Trophoblast cell (in vitro differentiated cells and primary cell): ENCODE measurements around the gene RANBP17.
A peak's percentile ranks its signal among the peaks of the same experiment; 100 is the strongest.

Experiments
- DNase-seq, 2 donors: peaks; one replicate each; pipeline ENCODE4 v3.0.0-alpha.2; 2016
- H2AFZ ChIP-seq: 2 replicates; pipeline ENCODE4 v1.6.1; 2013; ENCODE audit warnings: low read length, moderate library complexity, mild to moderate bottlenecking; ENCODE audit not compliant: insufficient read depth, poor library complexity
- H2AK5ac ChIP-seq: 2 replicates; pipeline ENCODE4 v1.6.1; 2013; ENCODE audit warnings: mild to moderate bottlenecking, low read length
- H2BK120ac ChIP-seq: 2 replicates; pipeline ENCODE4 v1.6.1; 2013; ENCODE audit warnings: low read length, mild to moderate bottlenecking, moderate library complexity; ENCODE audit not compliant: insufficient read depth, poor library complexity
- H2BK12ac ChIP-seq: 2 replicates; pipeline ENCODE4 v1.6.1; 2013; ENCODE audit warnings: mild to moderate bottlenecking, low read length, moderate library complexity
- H2BK5ac ChIP-seq: 2 replicates; pipeline ENCODE4 v1.6.1; 2013; ENCODE audit warnings: low read length, low read depth, moderate library complexity, mild to moderate bottlenecking; ENCODE audit not compliant: poor library complexity
- H3K14ac ChIP-seq: 2 replicates; pipeline ENCODE4 v1.6.1; 2013; ENCODE audit warnings: mild to moderate bottlenecking, low read length
- H3K18ac ChIP-seq: 2 replicates; pipeline ENCODE4 v1.6.1; 2013; ENCODE audit warnings: mild to moderate bottlenecking, low read length
- H3K23ac ChIP-seq: 2 replicates; pipeline ENCODE4 v1.6.1; 2013; ENCODE audit warnings: low read length
- H3K27ac ChIP-seq: 2 replicates; pipeline ENCODE4 v1.5.1; 2013; ENCODE audit warnings: low read depth, mild to moderate bottlenecking, inconsistent platforms, low read length, moderate library complexity
- H3K27me3 ChIP-seq: 2 replicates; pipeline ENCODE4 v1.6.1; 2013; ENCODE audit warnings: inconsistent platforms, mild to moderate bottlenecking, low read length, moderate library complexity; ENCODE audit not compliant: insufficient read depth
- H3K36me3 ChIP-seq, 2 experiments: 1 replicate in 1 of 2; 2 replicates in 1 of 2; pipeline ENCODE4 v1.6.1; 2013; ENCODE audit warnings: low read length in 2 of 2, mild to moderate bottlenecking in 2 of 2, moderate library complexity in 1 of 2; ENCODE audit not compliant: insufficient read depth in 2 of 2, control insufficient read depth in 1 of 2
- H3K4ac ChIP-seq: 2 replicates; pipeline ENCODE4 v1.6.1; 2013; ENCODE audit warnings: low read depth, mild to moderate bottlenecking, low read length, moderate library complexity
- H3K4me1 ChIP-seq, 2 experiments: 1 replicate in 1 of 2; 2 replicates in 1 of 2; pipeline ENCODE4 v1.6.1; 2013; ENCODE audit warnings: low read length in 2 of 2, mild to moderate bottlenecking in 2 of 2, moderate library complexity in 1 of 2; ENCODE audit not compliant: insufficient read depth in 2 of 2, control insufficient read depth in 1 of 2
- H3K4me2 ChIP-seq: 2 replicates; pipeline ENCODE4 v1.6.1; 2013; ENCODE audit warnings: inconsistent platforms, mild to moderate bottlenecking, low read length, moderate library complexity
- H3K4me3 ChIP-seq: 2 replicates; pipeline ENCODE4 v1.5.1; 2013; ENCODE audit warnings: mild to moderate bottlenecking, low read depth, low read length, inconsistent platforms
- H3K79me1 ChIP-seq: one replicate; pipeline ENCODE4 v1.6.1; 2013; ENCODE audit warnings: low read length
- H3K79me2 ChIP-seq: 2 replicates; pipeline ENCODE4 v1.6.1; 2013; ENCODE audit warnings: low read length, mild to moderate bottlenecking; ENCODE audit not compliant: control insufficient read depth, insufficient read depth, poor library complexity
- H3K9ac ChIP-seq: 2 replicates; pipeline ENCODE4 v1.6.1; 2013; ENCODE audit warnings: mild to moderate bottlenecking, low read length
- H3K9me3 ChIP-seq: 2 replicates; pipeline ENCODE4 v1.6.1; 2013; ENCODE audit warnings: low read depth, mild to moderate bottlenecking, control low read depth, inconsistent platforms, low read length; ENCODE audit not compliant: insufficient read depth
- H4K12ac ChIP-seq: 2 replicates; pipeline ENCODE4 v1.6.1; 2013; ENCODE audit warnings: low read depth, mild to moderate bottlenecking, low read length, moderate library complexity
- H4K8ac ChIP-seq: 2 replicates; pipeline ENCODE4 v1.6.1; 2013; ENCODE audit warnings: low read depth, mild to moderate bottlenecking, low read length, moderate library complexity
- H4K91ac ChIP-seq: one replicate; pipeline ENCODE4 v1.6.1; 2013; ENCODE audit warnings: low read depth, mild to moderate bottlenecking, low read length, moderate library complexity
- WGBS: extraction: QIAGEN DNeasy Blood & Tissue Kit; methylation state at CpG from one replicate; pipeline ENCODE4 v1.1.7; 2013; ENCODE audit warnings: missing lambda C conversion rate; ENCODE audit not compliant: insufficient read length, insufficient coverage; ENCODE audit errors: extremely low coverage; 5-methylcytosine and 5-hydroxymethylcytosine counted together

Gene RANBP17

GRCh38 chr5:171306781-171307591, 445.2 kb downstream of the RANBP17 start:
- no peak overlapping the region for H3K14ac ChIP-seq
- H3K23ac ChIP-seq, result no peak overlapping the region
- no peak overlapping the region for H2BK5ac ChIP-seq
- no peak overlapping the region for H3K4ac ChIP-seq
- WGBS, result no CpG with 5 or more reads among the region's 10 CpGs
- no peak overlapping the region for H4K12ac ChIP-seq
- no peak overlapping the region for H3K9ac ChIP-seq
- H3K18ac ChIP-seq, result no peak overlapping the region
- no peak overlapping the region for H4K8ac ChIP-seq
- H2AFZ ChIP-seq, result no peak overlapping the region
- H3K79me1 ChIP-seq, result no peaks in the 10 kb centered on the region
- H2BK120ac ChIP-seq, result no peak overlapping the region
- H3K4me3 ChIP-seq, result no peak overlapping the region
- H4K91ac ChIP-seq, result no peak overlapping the region
- no peak overlapping the region for H3K27ac ChIP-seq
- no peak for DNase-seq
- peaks cover 17 to 19% of the 10 kb centered on the region in 2 experiments for H3K4me1 ChIP-seq
- no peaks in the 10 kb centered on the region for H3K79me2 ChIP-seq
- peaks cover 0 to under 1% of the 10 kb centered on the region in 2 experiments for H3K36me3 ChIP-seq
- H3K9me3 ChIP-seq, result peaks cover 4% of the 10 kb centered on the region
- H2AK5ac ChIP-seq, result no peak overlapping the region
- no peak overlapping the region for H2BK12ac ChIP-seq
- no peak overlapping the region for H3K4me2 ChIP-seq
- peaks cover 66% of the 10 kb centered on the region for H3K27me3 ChIP-seq

GRCh38 chr5:171307789-171308452, 446.1 kb downstream of the RANBP17 start:
- H4K12ac ChIP-seq, result no peak overlapping the region
- H2AK5ac ChIP-seq, result no peak overlapping the region
- no peaks in the 10 kb centered on the region for H3K36me3 ChIP-seq
- no peak overlapping the region for H3K18ac ChIP-seq
- no peak overlapping the region for H3K9ac ChIP-seq
- peak overlapping the region; percentile 59 for H3K4me2 ChIP-seq
- peak overlapping the region; percentile 54 for H3K23ac ChIP-seq
- H3K4me1 ChIP-seq, result peaks cover 23 to 26% of the 10 kb centered on the region in 2 experiments
- H2BK5ac ChIP-seq, result no peak overlapping the region
- H3K9me3 ChIP-seq, result peaks cover 4% of the 10 kb centered on the region
- H3K14ac ChIP-seq, result no peak overlapping the region
- no CpG with 5 or more reads among the region's 42 CpGs for WGBS
- no peaks in the 10 kb centered on the region for H3K79me1 ChIP-seq
- H3K4me3 ChIP-seq, result no peak overlapping the region
- no peak for DNase-seq
- H3K27ac ChIP-seq, result no peak overlapping the region
- H3K27me3 ChIP-seq, result peaks cover 75% of the 10 kb centered on the region
- H4K8ac ChIP-seq, result no peak overlapping the region
- no peak overlapping the region for H2AFZ ChIP-seq
- H2BK12ac ChIP-seq, result no peak overlapping the region
- no peak overlapping the region for H2BK120ac ChIP-seq
- H3K4ac ChIP-seq, result no peak overlapping the region
- H4K91ac ChIP-seq, result no peak overlapping the region
- no peaks in the 10 kb centered on the region for H3K79me2 ChIP-seq

DNA sequence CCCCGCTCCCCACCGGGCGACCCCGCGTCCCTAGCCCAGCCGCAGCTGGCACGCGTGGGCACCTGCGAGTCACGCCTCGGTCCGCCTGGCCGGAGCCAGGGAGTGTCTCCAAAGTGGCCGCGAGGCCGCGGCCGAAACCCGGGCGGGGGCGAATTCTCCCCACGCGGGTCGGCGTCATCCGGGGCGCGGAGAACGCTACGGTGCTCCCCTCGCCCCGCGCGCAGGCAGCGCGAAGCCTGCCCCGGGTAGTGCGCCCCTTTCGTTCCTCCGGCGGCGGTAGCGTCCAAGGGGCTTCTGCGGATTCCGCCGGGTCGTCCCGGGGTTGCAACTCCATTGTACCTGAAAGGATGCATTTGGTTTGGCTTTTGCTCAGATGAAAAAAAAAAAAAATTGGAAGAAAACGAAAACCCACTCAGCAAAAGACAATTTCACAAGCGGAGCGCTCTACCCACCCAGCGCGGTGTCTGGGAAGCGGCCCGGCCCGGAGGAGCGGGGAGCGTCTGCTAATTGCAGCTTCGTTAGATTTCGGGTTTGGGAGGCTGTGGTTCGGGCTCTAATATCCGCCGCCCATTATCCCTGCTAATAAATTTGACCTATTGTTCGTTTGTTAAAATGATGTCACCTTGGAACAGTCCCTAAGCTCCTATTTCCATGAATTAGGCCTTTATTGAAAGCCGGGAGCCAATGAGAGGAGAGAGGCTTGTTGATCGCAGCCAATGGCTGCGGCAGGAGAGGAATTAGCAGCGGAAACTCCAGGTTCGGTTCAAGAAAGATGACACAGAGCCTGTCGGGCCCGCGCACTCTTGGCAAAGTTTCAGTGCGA, 446.8 kb downstream of the RANBP17 start, which contains the start of gene TLX3:
Gene TLX3, plus strand, starts transcription at position 796 of the 823 bp plus-strand sequence. CDS start 118 bp downstream, outside the sequence.
- Histone ChIP-seq H3K27me3 (peaks cover 82% of the 10 kb centered on the region), H3K4me2 (peak within 1 kb of the TSS; percentile 59), H3K18ac (no peak within 1 kb of the TSS), H2BK120ac (no peak within 1 kb of the TSS), H2AFZ (no peak within 1 kb of the TSS), H3K36me3 (no peaks in the 10 kb centered on the region), H3K79me2 (no peaks in the 10 kb centered on the region), H4K12ac (no peak within 1 kb of the TSS), H2BK12ac (no peak within 1 kb of the TSS), H2BK5ac (no peak within 1 kb of the TSS), H3K4me3 (peak within 1 kb of the TSS; percentile 40), H3K14ac (no peak within 1 kb of the TSS), H3K27ac (no peak within 1 kb of the TSS), H3K79me1 (no peaks in the 10 kb centered on the region), H3K23ac (peak within 1 kb of the TSS; percentile 54), H3K4me1 (peaks cover 23 to 26% of the 10 kb centered on the region in 2 experiments), H3K4ac (no peak within 1 kb of the TSS), H4K91ac (no peak within 1 kb of the TSS), H3K9me3 (peaks cover 4% of the 10 kb centered on the region), H4K8ac (no peak within 1 kb of the TSS), H2AK5ac (no peak within 1 kb of the TSS), H3K9ac (no peak within 1 kb of the TSS)
- WGBS, result no CpG with 5 or more reads among the region's 73 CpGs
- DNase-seq, result peak; percentile 57 to 86
